Activated naive CD4-positive, alpha-beta T cell treated with anti-CD3 and anti-CD28 coated beads, Interleukin-2, amount 50 U/mL, for 24 hours (primary cell): ENCODE data around the gene RFC2.
"Not testable (repeated sequence)": the region's sequence is repeated elsewhere in the genome, so short reads cannot be mapped to it uniquely, and the experiment has no call there.

Experiments
- H3K27ac Mint-ChIP-seq: one replicate; pipeline ENCODE4 v1.8.0; 2021; ENCODE audit warnings: mild to moderate bottlenecking, mixed read lengths
- H3K27me3 Mint-ChIP-seq: one replicate; pipeline ENCODE4 v1.8.0; 2021; ENCODE audit warnings: mixed read lengths
- H3K36me3 Mint-ChIP-seq: one replicate; pipeline ENCODE4 v1.8.0; 2021; ENCODE audit warnings: mixed read lengths
- H3K4me1 Mint-ChIP-seq: one replicate; pipeline ENCODE4 v1.8.0; 2021; ENCODE audit warnings: mixed read lengths
- H3K4me3 Mint-ChIP-seq: one replicate; pipeline ENCODE4 v1.8.0; 2021; ENCODE audit warnings: mild to moderate bottlenecking, mixed read lengths
- H3K9me3 Mint-ChIP-seq: one replicate; pipeline ENCODE4 v1.8.0; 2021; ENCODE audit warnings: mixed read lengths

The RFC2 gene

DNA sequence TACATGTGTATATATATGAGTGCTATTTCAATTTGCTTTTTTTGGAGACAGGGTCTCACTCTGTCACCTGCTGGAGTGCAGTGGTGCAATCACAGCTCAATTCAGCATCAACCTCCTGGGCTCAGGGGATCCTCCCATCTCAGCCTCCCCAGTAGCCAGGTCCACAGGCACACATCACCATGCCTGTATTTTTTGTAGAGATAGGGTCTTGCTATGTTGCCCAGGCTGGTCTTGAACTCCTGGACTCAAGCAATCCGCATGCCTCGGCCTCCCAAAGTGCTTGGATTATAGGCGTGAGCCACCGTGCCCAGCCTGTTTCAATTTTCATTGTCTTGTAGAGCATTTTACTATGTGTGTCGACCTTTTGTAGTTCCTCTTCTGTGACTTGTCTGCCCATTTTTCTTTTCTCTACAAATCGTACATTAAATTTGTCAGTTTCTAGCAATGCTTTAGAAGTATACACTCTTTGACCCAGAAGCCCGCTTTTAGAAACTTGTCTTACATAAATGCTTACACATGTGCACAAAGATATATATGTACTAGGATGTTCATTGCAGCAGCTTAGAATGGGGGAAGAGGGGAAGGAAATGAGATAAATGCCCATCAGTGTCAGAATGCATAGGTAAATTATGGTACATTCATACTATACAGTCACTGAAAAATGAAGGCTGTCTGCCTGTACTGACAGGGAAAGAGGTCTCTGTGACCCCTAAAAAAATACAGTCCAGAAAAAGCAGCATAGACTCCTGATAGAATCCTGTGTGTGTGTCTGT lies 12.2 kb upstream of the RFC2 start:
- Mint-ChIP-seq H3K36me3 (no peaks in the 10 kb centered on the region), H3K27ac (no peak overlapping the region), H3K4me3 (no peak overlapping the region), H3K9me3 (no peaks in the 10 kb centered on the region), H3K27me3 (no peaks in the 10 kb centered on the region), H3K4me1 (no peaks in the 10 kb centered on the region)

DNA sequence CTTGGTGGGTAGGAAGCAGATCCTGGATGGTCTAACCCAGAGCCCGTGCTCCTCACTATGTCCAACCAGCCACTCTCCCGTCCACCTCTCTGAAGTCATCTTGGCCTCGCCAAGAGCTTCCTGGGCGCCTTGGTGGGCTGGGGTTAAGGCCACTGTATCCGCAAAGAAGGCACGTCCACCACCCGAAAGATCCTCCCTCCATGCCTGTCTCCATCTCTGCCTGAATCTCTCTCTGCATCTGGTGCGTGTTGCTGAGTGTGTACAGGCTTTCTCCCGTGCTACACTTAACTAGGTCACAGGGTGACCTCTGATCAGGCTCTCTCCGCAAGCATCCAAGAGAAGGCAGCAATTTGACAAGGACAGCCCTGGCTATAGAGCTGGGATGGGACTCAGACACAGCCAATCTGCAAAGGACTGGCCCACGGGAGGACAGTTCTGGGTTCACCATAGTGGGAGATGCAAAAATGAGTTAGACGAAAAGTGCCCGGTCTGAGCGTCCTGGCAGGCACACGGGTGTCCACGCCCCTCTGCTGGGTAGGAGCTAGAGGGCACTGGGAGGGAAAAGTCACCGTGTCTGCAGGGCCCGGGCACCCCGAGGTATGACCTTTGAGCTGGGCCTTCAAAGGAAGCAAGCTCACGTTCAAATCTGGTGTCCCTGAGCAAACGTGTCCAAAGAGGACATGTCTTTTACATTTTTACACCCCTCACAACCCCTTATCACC lies 9.4 kb upstream of the RFC2 start:
- H3K36me3 Mint-ChIP-seq: no peaks in the 10 kb centered on the region
- no peaks in the 10 kb centered on the region for H3K27me3 Mint-ChIP-seq
- no peaks in the 10 kb centered on the region for H3K4me1 Mint-ChIP-seq
- H3K4me3 Mint-ChIP-seq: no peak overlapping the region
- H3K27ac Mint-ChIP-seq: no peak overlapping the region
- H3K9me3 Mint-ChIP-seq: no peaks in the 10 kb centered on the region

DNA sequence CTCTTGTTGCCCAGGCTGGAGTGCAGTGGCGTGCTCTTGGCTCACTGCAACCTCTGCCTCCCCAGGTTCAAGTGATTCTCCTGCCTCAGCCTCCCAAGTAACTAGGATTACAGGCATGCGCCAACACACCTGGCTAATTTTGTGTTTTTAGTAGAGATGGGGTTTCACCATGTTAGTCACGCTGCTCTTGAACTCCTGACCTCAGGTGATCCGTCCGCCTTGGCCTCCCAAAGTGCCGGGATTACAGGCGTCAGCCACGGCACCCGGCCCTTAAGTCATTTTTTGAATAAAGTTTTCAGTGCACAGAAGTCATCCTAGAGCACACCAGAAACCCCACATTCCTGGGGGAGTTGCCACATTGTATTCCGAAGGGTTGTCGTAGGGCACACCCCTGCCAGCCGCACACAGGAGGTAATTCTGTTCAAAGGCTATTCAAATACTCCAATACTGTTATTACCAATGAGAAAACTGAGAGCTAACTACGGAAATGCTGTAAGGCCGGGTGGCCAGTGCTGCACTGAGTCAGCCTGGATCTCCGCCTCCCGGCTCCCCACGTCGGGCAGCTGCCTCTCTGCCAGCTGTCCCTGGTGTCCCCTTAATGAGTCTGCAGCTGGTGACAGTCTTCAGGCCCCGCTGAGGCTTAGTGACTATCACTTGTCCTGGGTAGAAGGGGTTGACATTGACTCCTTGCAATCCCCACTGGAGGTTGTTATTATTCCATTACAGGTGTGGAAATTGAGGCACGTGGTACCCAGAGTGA lies 8.6 kb upstream of the RFC2 start:
- H3K27me3 Mint-ChIP-seq: no peaks in the 10 kb centered on the region
- H3K9me3 Mint-ChIP-seq: no peaks in the 10 kb centered on the region
- H3K4me3 Mint-ChIP-seq: no peak overlapping the region
- no peaks in the 10 kb centered on the region for H3K4me1 Mint-ChIP-seq
- no peak overlapping the region for H3K27ac Mint-ChIP-seq
- no peaks in the 10 kb centered on the region for H3K36me3 Mint-ChIP-seq

DNA sequence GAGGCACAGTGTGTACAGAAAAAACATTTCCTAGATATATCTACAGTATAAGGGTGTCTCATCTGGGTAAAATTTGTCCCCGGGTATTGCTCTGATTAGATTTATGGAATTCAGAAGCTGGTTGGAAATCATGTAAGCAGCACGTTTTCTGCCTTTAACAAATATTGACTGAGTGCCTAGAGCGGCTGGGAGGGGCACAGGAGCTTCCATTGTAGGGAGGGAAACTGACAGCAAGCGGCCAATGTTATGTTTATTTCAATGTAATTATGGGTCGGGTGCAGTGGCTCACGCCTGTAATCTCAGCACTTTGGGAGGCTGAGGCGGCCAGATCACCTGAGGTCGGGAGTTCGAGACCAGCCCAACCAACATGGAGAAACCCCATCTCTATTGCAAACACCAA lies 4.4 kb upstream of the RFC2 start:
- Mint-ChIP-seq H3K9me3 (no peaks in the 10 kb centered on the region), H3K4me3 (no peak overlapping the region), H3K27me3 (no peaks in the 10 kb centered on the region), H3K4me1 (peaks cover 14% of the 10 kb centered on the region), H3K27ac (no peak overlapping the region), H3K36me3 (peaks cover 2% of the 10 kb centered on the region)

GRCh38 chr7:74256491-74257408 lies 2.6 kb upstream of the RFC2 start:
- Mint-ChIP-seq H3K27me3 (no peaks in the 10 kb centered on the region), H3K27ac (no peak overlapping the region), H3K4me1 (peaks cover 22% of the 10 kb centered on the region)

DNA sequence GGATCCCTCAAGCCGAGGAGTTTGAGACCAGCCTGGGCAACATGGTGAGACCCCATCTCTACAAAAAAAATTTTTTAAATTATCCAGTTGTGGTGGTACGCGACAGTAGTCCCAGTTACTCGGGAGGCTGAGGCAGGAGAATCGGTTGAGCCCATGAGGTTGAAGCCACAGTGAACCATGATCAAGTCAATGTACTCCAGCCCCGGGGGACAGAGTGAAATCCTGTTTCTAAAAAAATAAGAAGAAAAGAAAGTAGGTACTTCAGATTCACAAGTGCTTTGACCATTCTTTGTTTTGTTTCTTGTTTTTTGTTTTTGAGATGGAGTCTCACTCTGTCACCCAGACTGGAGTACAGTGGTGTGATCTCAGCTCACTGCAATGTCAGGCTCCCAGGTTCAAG lies 1.3 kb upstream of the RFC2 start:
- not testable (repeated sequence) for H3K9me3 Mint-ChIP-seq, H3K27me3 Mint-ChIP-seq, H3K27ac Mint-ChIP-seq, H3K36me3 Mint-ChIP-seq
- H3K4me3 Mint-ChIP-seq: peak overlapping the region; percentile 39
- peaks cover 24% of the 10 kb centered on the region for H3K4me1 Mint-ChIP-seq

More at GRCh38 chr7:74256491-74257408, 2.6 kb upstream of the RFC2 start:
- Mint-ChIP-seq H3K4me3 (peak overlapping the region; percentile 61), H3K36me3 (peaks cover 2% of the 10 kb centered on the region), H3K9me3 (no peaks in the 10 kb centered on the region)

DNA sequence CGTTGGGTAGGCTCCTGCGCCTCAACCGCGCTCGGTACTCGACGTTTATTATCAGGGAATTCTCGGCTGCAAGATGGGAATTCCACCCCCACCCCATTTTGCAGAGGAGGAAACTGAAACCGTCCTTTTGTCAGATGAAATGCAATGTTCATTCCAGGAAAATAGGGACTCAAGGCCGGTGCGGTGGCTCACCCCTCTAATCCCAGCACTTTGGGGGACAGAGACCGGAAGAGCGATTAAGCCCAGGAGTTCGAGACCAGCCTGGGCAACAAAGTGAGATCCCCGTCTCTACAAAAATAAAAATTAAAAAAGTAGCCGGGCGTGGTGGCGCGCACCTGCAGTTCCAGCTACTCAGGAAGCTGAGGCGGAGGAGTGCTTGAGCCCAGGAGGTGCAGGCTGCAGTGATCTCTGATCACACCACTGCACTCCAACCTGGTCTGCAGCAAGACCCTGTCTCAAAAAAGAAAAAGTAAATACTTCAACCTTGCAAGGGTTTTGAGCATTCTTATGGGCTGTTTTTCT lies 720 bp upstream of the RFC2 start:
- no peaks in the 10 kb centered on the region for H3K27me3 Mint-ChIP-seq
- H3K4me1 Mint-ChIP-seq: peaks cover 27% of the 10 kb centered on the region
- H3K27ac Mint-ChIP-seq: peak overlapping the region; percentile 76
- H3K9me3 Mint-ChIP-seq: no peaks in the 10 kb centered on the region
- H3K4me3 Mint-ChIP-seq: peak overlapping the region; percentile 96
- peaks cover 5% of the 10 kb centered on the region for H3K36me3 Mint-ChIP-seq

DNA sequence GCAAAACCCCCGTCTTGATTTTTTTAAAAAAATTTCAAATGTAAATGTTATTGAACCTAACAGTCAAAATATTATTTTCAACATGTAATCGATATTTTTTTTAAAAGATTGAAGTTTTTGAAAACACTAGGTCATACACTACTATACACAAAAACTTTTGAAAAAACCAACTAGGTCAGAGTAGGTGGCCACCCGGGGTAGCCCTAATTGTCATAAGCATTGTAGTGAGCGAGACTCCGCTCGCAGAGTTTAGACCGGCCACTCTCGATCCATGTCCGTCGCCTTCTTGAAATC lies 417 bp downstream of the RFC2 start:
- Mint-ChIP-seq H3K27me3 (no peaks in the 10 kb centered on the region), H3K4me1 (peaks cover 27% of the 10 kb centered on the region), H3K27ac (peak overlapping the region; percentile 95), H3K4me3 (peak overlapping the region; percentile 96), H3K36me3 (peaks cover 10% of the 10 kb centered on the region), H3K9me3 (no peaks in the 10 kb centered on the region)

DNA sequence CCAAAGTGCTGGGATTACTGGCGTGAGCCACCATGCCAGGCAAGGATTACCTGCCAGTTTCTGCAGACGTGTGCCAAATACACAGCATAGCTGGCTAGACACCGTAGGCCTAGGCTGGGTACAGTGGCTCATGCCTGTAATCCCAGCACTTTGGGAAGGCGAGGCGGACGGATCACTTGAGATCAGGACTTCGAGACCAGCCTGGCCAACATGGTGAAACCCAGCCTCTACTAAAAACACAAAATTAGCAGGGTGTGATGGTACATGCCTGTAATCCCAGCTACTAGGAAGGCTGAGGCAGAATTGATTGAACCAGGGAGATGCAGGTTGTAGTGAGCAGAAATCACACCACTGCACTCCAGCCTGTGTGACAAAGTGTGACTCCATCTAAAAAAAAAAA lies 868 bp downstream of the RFC2 start:
- H3K4me1 Mint-ChIP-seq: peaks cover 27% of the 10 kb centered on the region
- H3K36me3 Mint-ChIP-seq: peaks cover 13% of the 10 kb centered on the region
- H3K27me3 Mint-ChIP-seq: no peaks in the 10 kb centered on the region
- H3K4me3 Mint-ChIP-seq: peak overlapping the region; percentile 96
- H3K9me3 Mint-ChIP-seq: no peaks in the 10 kb centered on the region
- H3K27ac Mint-ChIP-seq: peak overlapping the region; percentile 72

DNA sequence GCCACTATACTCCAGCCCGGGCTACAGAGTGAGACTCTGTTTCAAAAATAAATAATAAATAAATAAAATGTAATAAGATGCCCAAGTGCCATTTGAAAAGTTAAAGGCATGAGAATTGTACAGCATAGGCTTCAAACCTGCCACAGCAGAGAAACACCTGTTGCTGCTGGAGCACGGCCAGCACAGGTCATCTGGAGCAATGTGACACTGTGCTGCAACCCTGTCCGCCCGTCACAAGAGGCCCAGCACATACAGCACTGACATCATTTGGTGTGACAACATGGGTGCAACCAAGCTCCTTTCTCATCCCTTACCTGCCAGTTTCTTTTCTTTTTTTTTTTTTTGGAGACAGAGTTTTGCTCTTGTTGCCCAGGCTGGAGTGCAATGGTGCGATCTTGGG lies 1.3 kb downstream of the RFC2 start:
- Mint-ChIP-seq H3K4me3 (peak overlapping the region; percentile 96), H3K9me3 (no peaks in the 10 kb centered on the region), H3K4me1 (peaks cover 27% of the 10 kb centered on the region), H3K36me3 (peaks cover 13% of the 10 kb centered on the region), H3K27ac (no peak overlapping the region), H3K27me3 (no peaks in the 10 kb centered on the region)

DNA sequence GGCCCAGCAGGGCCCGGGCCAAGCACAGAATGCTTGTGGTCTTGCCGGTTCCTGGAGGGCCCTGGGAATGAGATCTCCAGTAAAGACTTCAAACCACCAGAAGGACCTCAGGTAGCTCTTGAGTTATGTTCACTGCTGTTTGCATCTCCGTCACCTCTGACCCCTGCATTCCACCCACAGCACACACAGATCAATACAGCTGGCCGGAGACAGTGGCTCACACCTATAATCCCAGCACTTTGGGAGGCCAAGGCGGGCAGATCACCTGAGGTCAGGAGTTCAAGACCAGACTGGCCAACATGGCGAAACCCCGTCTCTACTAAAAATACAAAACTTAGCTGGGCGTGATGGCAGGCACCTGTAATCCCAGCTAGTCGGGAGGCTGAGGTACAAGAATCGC lies 5.1 kb downstream of the RFC2 start:
- not testable (repeated sequence) for H3K9me3 Mint-ChIP-seq, H3K27ac Mint-ChIP-seq, H3K4me3 Mint-ChIP-seq, H3K27me3 Mint-ChIP-seq
- Mint-ChIP-seq H3K36me3 (peaks cover 11% of the 10 kb centered on the region), H3K4me1 (peaks cover 13% of the 10 kb centered on the region)

- no peak overlapping the region for H3K27ac Mint-ChIP-seq
- H3K36me3 Mint-ChIP-seq: peaks cover 11% of the 10 kb centered on the region
- no peaks in the 10 kb centered on the region for H3K9me3 Mint-ChIP-seq
- H3K27me3 Mint-ChIP-seq: no peaks in the 10 kb centered on the region
- peaks cover 12% of the 10 kb centered on the region for H3K4me1 Mint-ChIP-seq
- H3K4me3 Mint-ChIP-seq: no peak overlapping the region
These were observed 6.0 kb downstream of the RFC2 start for GRCh38 chr7:74248156-74248555.

DNA sequence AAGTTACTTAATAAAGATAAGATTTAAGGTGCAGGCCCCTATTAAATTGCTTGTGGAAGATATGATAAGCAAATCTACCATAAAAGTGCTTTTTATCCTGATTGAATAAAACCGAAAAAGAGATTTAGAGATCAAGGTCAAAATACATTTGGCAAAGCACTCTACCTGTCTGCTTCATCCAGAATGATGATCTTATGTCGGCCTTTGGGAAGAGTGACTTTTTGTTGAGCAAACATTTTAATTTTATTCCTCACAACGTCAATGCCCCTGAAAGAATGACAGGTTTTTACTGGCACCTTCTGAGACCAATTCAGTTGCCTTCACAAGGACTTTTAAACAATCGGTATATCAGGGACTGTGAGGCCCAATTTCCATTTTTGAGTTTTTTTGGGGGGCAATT lies 7.7 kb downstream of the RFC2 start:
- peaks cover 5% of the 10 kb centered on the region for H3K4me1 Mint-ChIP-seq
- H3K27ac Mint-ChIP-seq: no peak overlapping the region
- no peak overlapping the region for H3K4me3 Mint-ChIP-seq
- H3K27me3 Mint-ChIP-seq: no peaks in the 10 kb centered on the region
- peaks cover 14% of the 10 kb centered on the region for H3K36me3 Mint-ChIP-seq
- no peaks in the 10 kb centered on the region for H3K9me3 Mint-ChIP-seq

DNA sequence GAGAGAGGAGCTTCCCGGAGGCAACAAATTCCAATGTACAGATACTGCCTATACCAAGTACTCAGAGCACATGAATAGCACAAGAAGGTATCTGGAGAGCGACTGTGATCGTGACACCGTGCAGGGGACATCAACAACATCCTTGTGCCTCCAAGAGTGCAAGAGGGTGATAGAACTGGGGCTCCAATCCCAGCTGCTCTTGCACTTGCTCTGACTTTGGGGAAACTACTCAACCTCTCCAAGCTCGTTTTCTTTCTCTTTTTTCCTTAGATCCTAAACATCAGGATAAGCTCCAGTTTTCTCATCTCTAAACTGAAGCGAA lies 12.1 kb downstream of the RFC2 start:
- Mint-ChIP-seq H3K36me3 (peaks cover 16% of the 10 kb centered on the region), H3K4me1 (no peaks in the 10 kb centered on the region), H3K27me3 (no peaks in the 10 kb centered on the region), H3K27ac (no peak overlapping the region), H3K4me3 (no peak overlapping the region), H3K9me3 (no peaks in the 10 kb centered on the region)

GRCh38 chr7:74240482-74240881 lies 13.7 kb downstream of the RFC2 start:
- Mint-ChIP-seq H3K4me3 (no peak overlapping the region), H3K36me3 (peaks cover 16% of the 10 kb centered on the region), H3K9me3 (no peaks in the 10 kb centered on the region), H3K27ac (no peak overlapping the region), H3K4me1 (no peaks in the 10 kb centered on the region), H3K27me3 (no peaks in the 10 kb centered on the region)
